Astrocyte of the spinal cord (primary cell): ENCODE data around the gene ID1.

Experiments used
- DNase-seq: peaks from one replicate; pipeline ENCODE4 v3.0.0; 2011; ENCODE audit warnings: low read depth, low spot score
- H3K4me3 ChIP-seq: 2 replicates; pipeline ENCODE4 v1.5.1; 2011; ENCODE audit warnings: low read depth, mild to moderate bottlenecking, low read length, moderate library complexity
- CTCF ChIP-seq: IDR thresholded peaks from 2 replicates; pipeline ENCODE4 v1.5.1; 2012; ENCODE audit warnings: low read depth, mild to moderate bottlenecking, low read length, inconsistent platforms
- in situ Hi-C: cut with HindIII; loops from 2 replicates; pipeline ENCODE4 v1.10.0; 2017; ENCODE audit warnings: low sequenced_read_pairs

ID1 gene

GRCh38 chr20:31565699-31566318 lies 39.3 kb upstream of the ID1 start:
- no peak for DNase-seq
- in situ Hi-C loops = no loop called here
- TF ChIP-seq CTCF = no peak
- H3K4me3 ChIP-seq = no peak overlapping the region

DNA sequence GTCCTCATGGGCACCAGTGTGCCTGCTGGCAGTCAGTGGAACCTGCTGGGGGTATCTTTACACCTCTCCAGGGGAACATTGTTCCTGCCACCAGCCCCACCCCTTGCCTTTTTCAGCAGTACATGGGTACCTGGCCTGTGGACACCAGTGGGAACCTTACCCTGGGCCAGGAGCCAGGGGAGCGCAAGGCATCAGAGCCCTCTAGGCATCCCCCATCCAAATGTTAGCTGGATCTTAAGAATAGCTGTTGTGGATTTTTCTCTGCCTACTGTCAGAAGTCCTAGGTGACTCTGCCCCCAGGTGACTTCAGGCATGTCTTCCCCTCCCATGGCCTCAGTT lies 38.8 kb upstream of the ID1 start:
- no peak for TF ChIP-seq CTCF
- no peak for DNase-seq
- H3K4me3 ChIP-seq = no peak overlapping the region
- in situ Hi-C loops = no loop called here

- no peak for TF ChIP-seq CTCF
- no peak for DNase-seq
- H3K4me3 ChIP-seq = no peak overlapping the region
- in situ Hi-C loops = no loop called here
These were observed 38.3 kb upstream of the ID1 start for GRCh38 chr20:31566658-31567379.

DNA sequence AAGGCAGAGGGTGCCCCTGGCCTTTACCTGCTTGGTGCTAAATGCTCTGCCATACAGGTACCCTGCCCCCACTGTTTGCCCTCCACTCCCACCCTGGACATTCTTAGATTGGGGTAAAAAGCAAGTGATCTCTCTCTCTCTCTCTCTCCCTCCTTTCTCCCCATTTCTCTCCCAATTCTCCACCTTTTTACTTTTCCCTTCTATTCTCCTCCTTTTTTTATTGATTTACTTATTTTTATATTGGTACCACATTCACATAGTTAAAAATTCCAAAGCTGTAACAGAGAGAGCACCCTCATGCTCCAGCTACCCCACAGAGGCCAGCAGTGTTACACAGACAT lies 37.7 kb upstream of the ID1 start:
- TF ChIP-seq CTCF = no peak
- no peak for DNase-seq
- no peak overlapping the region for H3K4me3 ChIP-seq
- in situ Hi-C loops = no loop called here

- no peak for TF ChIP-seq CTCF
- in situ Hi-C loops = no loop called here
- no peak overlapping the region for H3K4me3 ChIP-seq
- no peak for DNase-seq
These were observed 36.9 kb upstream of the ID1 start for GRCh38 chr20:31568041-31568731.

DNA sequence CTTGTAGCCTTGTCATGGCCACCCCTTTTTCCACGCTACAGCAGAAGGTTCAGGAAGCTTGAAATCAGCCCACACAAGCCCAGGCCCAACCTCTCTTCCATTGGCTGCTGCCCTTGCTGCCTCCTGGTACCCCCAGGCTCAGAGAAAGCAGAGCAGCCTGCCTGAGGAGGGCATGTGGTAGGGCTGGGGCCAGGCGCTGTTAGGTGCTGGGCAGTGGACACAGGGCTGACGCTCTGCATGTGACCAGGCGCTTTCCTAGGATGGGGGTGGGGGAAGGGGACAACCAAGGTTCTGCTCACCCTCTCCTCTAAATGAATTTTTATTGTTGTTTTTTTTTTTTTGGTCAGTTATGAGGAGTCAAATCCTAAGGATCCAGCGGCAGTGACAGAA lies 36.3 kb upstream of the ID1 start:
- DNase-seq = no peak
- TF ChIP-seq CTCF = no peak
- H3K4me3 ChIP-seq = no peak overlapping the region
- in situ Hi-C loops = no loop called here
